GM23338 (cell line): Measurements from ENCODE around the gene THSD7A. TPM values are rescaled to one million over a fixed set of nuclear protein-coding genes. Genes with fewer than 3 reads are reported as not detected.

Experiments
- ATAC-seq: fragments of 200-7000 bp; cut with Tn5 transposase; 3 replicates; pipeline ENCODE4 v1.9.1; 2020
- DNase-seq: peaks from one replicate; pipeline ENCODE4 v3.0.0-alpha.2; 2015; ENCODE audit warnings: low spot score
- H2AFZ ChIP-seq: fragments of 200-600 bp; sonication (generic); 2 replicates; pipeline ENCODE4 v1.8.0; 2016; ENCODE audit warnings: antibody characterized with exemption, mild to moderate bottlenecking, moderate library complexity
- H3F3A ChIP-seq: fragments of 200-600 bp; sonication (generic); replicated peaks from 2 replicates; pipeline ENCODE4 v1.8.0; 2017; ENCODE audit warnings: antibody characterized with exemption, mixed run types, low read depth
- H3K27ac ChIP-seq: fragments of 200-600 bp; sonication (generic); 2 replicates; pipeline ENCODE4 v1.6.1; 2016; ENCODE audit warnings: low read depth
- H3K27me3 ChIP-seq: fragments of 200-600 bp; sonication (generic); 2 replicates; pipeline ENCODE4 v1.8.0; 2016; ENCODE audit warnings: mild to moderate bottlenecking, mixed run types, moderate library complexity; ENCODE audit not compliant: insufficient read depth
- H3K36me3 ChIP-seq: fragments of 200-600 bp; sonication (generic); 2 replicates; pipeline ENCODE4 v1.8.0; 2016; ENCODE audit warnings: mild to moderate bottlenecking; ENCODE audit not compliant: insufficient read depth
- H3K4me1 ChIP-seq: fragments of 200-600 bp; sonication (generic); 2 replicates; pipeline ENCODE4 v1.8.0; 2016; ENCODE audit warnings: mild to moderate bottlenecking, moderate library complexity; ENCODE audit not compliant: insufficient read depth
- H3K4me2 ChIP-seq: fragments of 200-600 bp; sonication (generic); 2 replicates; pipeline ENCODE4 v1.7.1; 2017; ENCODE audit warnings: mixed run types
- H3K4me3 ChIP-seq: fragments of 200-600 bp; sonication (generic); 2 replicates; pipeline ENCODE4 v1.6.1; 2016; ENCODE audit warnings: mixed run types
- H3K79me2 ChIP-seq: fragments of 200-600 bp; sonication (generic); replicated peaks from 2 replicates; pipeline ENCODE4 v1.8.0; 2017; ENCODE audit warnings: mild to moderate bottlenecking; ENCODE audit not compliant: insufficient read depth
- H3K9me2 ChIP-seq: fragments of 200-600 bp; sonication (generic); 2 replicates; pipeline ENCODE4 v1.8.0; 2017; ENCODE audit not compliant: insufficient read depth
- H4K20me1 ChIP-seq: fragments of 200-600 bp; sonication (generic); replicated peaks from 2 replicates; pipeline ENCODE4 v1.8.0; 2017; ENCODE audit warnings: mild to moderate bottlenecking; ENCODE audit not compliant: insufficient read depth
- H3K27ac Mint-ChIP-seq: 2 replicates; pipeline ENCODE4 v1.8.0; 2020; ENCODE audit warnings: inconsistent platforms, mild to moderate bottlenecking, moderate library complexity, mixed read lengths
- H3K27me3 Mint-ChIP-seq: 3 replicates; pipeline ENCODE4 v1.8.0; 2022; ENCODE audit warnings: low read depth, mild to moderate bottlenecking, moderate library complexity, mixed read lengths, inconsistent platforms; ENCODE audit not compliant: insufficient read depth, poor library complexity
- H3K36me3 Mint-ChIP-seq: 3 replicates; pipeline ENCODE4 v1.8.0; 2021; ENCODE audit warnings: low read depth, mild to moderate bottlenecking, inconsistent platforms, moderate library complexity, mixed read lengths
- H3K4me1 Mint-ChIP-seq: 3 replicates; pipeline ENCODE4 v1.8.0; 2020; ENCODE audit warnings: mild to moderate bottlenecking, inconsistent platforms, mixed read lengths
- H3K4me3 Mint-ChIP-seq: 3 replicates; pipeline ENCODE4 v1.8.0; 2021; ENCODE audit warnings: moderate library complexity, mild to moderate bottlenecking, inconsistent platforms, mixed read lengths
- H3K9me3 Mint-ChIP-seq: 3 replicates; pipeline ENCODE4 v1.8.0; 2020; ENCODE audit warnings: moderate library complexity, mild to moderate bottlenecking, inconsistent platforms, mixed read lengths
- CREB1 ChIP-seq: fragments of 250-450 bp; sonication (Bioruptor Pico); IDR thresholded peaks from 2 replicates; pipeline ENCODE4 v1.5.0; 2020; ENCODE audit warnings: low read depth, mild to moderate bottlenecking, moderate library complexity
- ETS1 ChIP-seq: IDR thresholded peaks from 2 replicates; pipeline ENCODE4 v1.6.1; 2016; ENCODE audit warnings: antibody characterized with exemption
- EZH2 ChIP-seq: fragments of 200-600 bp; sonication (generic); IDR thresholded peaks from one replicate; pipeline ENCODE4 v1.8.0; 2017; ENCODE audit warnings: antibody characterized with exemption, mild to moderate bottlenecking, low read depth; ENCODE audit not compliant: unreplicated experiment
- EZH2phosphoT487 ChIP-seq: fragments of 200-600 bp; sonication (generic); IDR thresholded peaks from one replicate; pipeline ENCODE4 v1.8.1; 2018; ENCODE audit warnings: antibody characterized with exemption; ENCODE audit not compliant: unreplicated experiment
- JUNB ChIP-seq: IDR thresholded peaks from one replicate; pipeline ENCODE4 v1.6.1; 2016; ENCODE audit warnings: antibody characterized with exemption; ENCODE audit not compliant: unreplicated experiment
- NANOG ChIP-seq: IDR thresholded peaks from 2 replicates; pipeline ENCODE4 v1.6.1; 2016; ENCODE audit warnings: antibody characterized with exemption, borderline replicate concordance
- STAT1 ChIP-seq: IDR thresholded peaks from one replicate; pipeline ENCODE4 v1.6.1; 2016; ENCODE audit warnings: antibody characterized with exemption; ENCODE audit not compliant: unreplicated experiment
- ZNF114 ChIP-seq: fragments of 250-450 bp; sonication (Bioruptor Pico); IDR thresholded peaks from 2 replicates; pipeline ENCODE4 v1.5.0; 2020; ENCODE audit warnings: mild to moderate bottlenecking, moderate library complexity
- ZNF331 ChIP-seq: fragments of 250-450 bp; sonication (Bioruptor Pico); IDR thresholded peaks from 2 replicates; pipeline ENCODE4 v1.5.0; 2020; ENCODE audit warnings: low read depth, mild to moderate bottlenecking, moderate library complexity
- ZNF462 ChIP-seq: fragments of 250-450 bp; sonication (Bioruptor Pico); IDR thresholded peaks from 2 replicates; pipeline ENCODE4 v1.5.0; 2020; ENCODE audit warnings: mild to moderate bottlenecking, moderate library complexity
- polyA plus RNA-seq: library from polyadenylated mRNA; unstranded; fragments of >200 nt; fragmentation: Nextera tagmentation; extraction: Ambion mirVana; gene quantifications from 2 replicates; pipeline ENCODE4 v1.2.1, GENCODE V29; 2016
- total RNA-seq: library from RNA; depleted of rRNA; stranded (reverse); fragments of >200 nt; shearing (Covaris generic); gene quantifications from 2 replicates; pipeline ENCODE4 v1.2.3, GENCODE V29; 2014
- TF ChIP-seq, protein P1 (sequence below): IDR thresholded peaks from one replicate; pipeline ENCODE4 v1.6.1; 2018; ENCODE audit warnings: antibody characterized with exemption; ENCODE audit not compliant: unreplicated experiment

The THSD7A gene
- total and polyA plus RNA-seq, 2 experiments from 2014 or later, result 1.3 to 2.1 TPM

GRCh38 chr7:11668727-11669126 is 163.3 kb downstream of the THSD7A start:
- H3K27ac Mint-ChIP-seq, result no peak overlapping the region
- Histone ChIP-seq H3K79me2 (no peaks in the 10 kb centered on the region), H3K4me2 (no peak overlapping the region), H3K27me3 (no peaks in the 10 kb centered on the region), H2AFZ (no peak overlapping the region), H3K36me3 (no peaks in the 10 kb centered on the region), H3K4me1 (no peaks in the 10 kb centered on the region), H3K9me2 (no peaks in the 10 kb centered on the region), H3K27ac (no peak overlapping the region), H4K20me1 (no peaks in the 10 kb centered on the region), H3F3A (no peaks in the 10 kb centered on the region), H3K4me3 (no peak overlapping the region)
- no peaks in the 10 kb centered on the region for H3K9me3 Mint-ChIP-seq
- peaks cover under 1% of the 10 kb centered on the region for H3K27me3 Mint-ChIP-seq
- ATAC-seq (no peak), DNase-seq (no peak)
- no peaks in the 10 kb centered on the region; the same call in 2 of the 3 replicates for H3K36me3 Mint-ChIP-seq
- H3K4me3 Mint-ChIP-seq, result no peak overlapping the region
- peaks cover 4% of the 10 kb centered on the region; the same call in 1 of the 3 replicates for H3K4me1 Mint-ChIP-seq
- no peak for TF ChIP-seq EZH2phosphoT487
- TF ChIP-seq ZNF114 (CRISPR knock-in tag), result no peak
- no peak for TF ChIP-seq CREB1 (CRISPR knock-in tag)
- no peak for TF ChIP-seq STAT1
- no peak for TF ChIP-seq ZNF462 (CRISPR knock-in tag)
- TF ChIP-seq JUNB, result no peak
- no peak for TF ChIP-seq ZNF331
- no peak for TF ChIP-seq NANOG
- TF ChIP-seq, protein P1, sequence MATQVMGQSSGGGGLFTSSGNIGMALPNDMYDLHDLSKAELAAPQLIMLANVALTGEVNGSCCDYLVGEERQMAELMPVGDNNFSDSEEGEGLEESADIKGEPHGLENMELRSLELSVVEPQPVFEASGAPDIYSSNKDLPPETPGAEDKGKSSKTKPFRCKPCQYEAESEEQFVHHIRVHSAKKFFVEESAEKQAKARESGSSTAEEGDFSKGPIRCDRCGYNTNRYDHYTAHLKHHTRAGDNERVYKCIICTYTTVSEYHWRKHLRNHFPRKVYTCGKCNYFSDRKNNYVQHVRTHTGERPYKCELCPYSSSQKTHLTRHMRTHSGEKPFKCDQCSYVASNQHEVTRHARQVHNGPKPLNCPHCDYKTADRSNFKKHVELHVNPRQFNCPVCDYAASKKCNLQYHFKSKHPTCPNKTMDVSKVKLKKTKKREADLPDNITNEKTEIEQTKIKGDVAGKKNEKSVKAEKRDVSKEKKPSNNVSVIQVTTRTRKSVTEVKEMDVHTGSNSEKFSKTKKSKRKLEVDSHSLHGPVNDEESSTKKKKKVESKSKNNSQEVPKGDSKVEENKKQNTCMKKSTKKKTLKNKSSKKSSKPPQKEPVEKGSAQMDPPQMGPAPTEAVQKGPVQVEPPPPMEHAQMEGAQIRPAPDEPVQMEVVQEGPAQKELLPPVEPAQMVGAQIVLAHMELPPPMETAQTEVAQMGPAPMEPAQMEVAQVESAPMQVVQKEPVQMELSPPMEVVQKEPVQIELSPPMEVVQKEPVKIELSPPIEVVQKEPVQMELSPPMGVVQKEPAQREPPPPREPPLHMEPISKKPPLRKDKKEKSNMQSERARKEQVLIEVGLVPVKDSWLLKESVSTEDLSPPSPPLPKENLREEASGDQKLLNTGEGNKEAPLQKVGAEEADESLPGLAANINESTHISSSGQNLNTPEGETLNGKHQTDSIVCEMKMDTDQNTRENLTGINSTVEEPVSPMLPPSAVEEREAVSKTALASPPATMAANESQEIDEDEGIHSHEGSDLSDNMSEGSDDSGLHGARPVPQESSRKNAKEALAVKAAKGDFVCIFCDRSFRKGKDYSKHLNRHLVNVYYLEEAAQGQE, result no peak
- TF ChIP-seq EZH2, result no peak
- no peak for TF ChIP-seq ETS1
